Measurements from ENCODE around the gene TEAD2.
"Not testable (repeated sequence)": the region's sequence is repeated elsewhere in the genome, so short reads cannot be mapped to it uniquely, and the experiment has no call there.

The TEAD2 gene

GRCh38 chr19:49328741-49329140 lies 33.5 kb downstream of the TEAD2 start:
- DNase-seq: no peak

GRCh38 chr19:49327878-49328544 lies 34.2 kb downstream of the TEAD2 start:
- DNase-seq: no peak

GRCh38 chr19:49326165-49326704 lies 36.0 kb downstream of the TEAD2 start:
- no peak for DNase-seq

- not testable (repeated sequence) for DNase-seq
These were observed 36.5 kb downstream of the TEAD2 start for GRCh38 chr19:49325756-49326155.

GRCh38 chr19:49324801-49325576 lies 37.2 kb downstream of the TEAD2 start, which contains the start of gene SLC6A16:
TSS of gene SLC6A16 (minus strand) at chr19:49325191. CDS start at chr19:49311347, 13,844 bp downstream.
- no peak for DNase-seq

GRCh38 chr19:49318296-49318695 lies 43.9 kb downstream of the TEAD2 start:
- no peak for DNase-seq

- DNase-seq: no peak
These were observed 45.9 kb downstream of the TEAD2 start for GRCh38 chr19:49316284-49316683.

- DNase-seq: no peak
These were observed 47.1 kb downstream of the TEAD2 start for GRCh38 chr19:49315111-49315510.

GRCh38 chr19:49309087-49309486 lies 53.1 kb downstream of the TEAD2 start:
- no peak for DNase-seq

- DNase-seq: not testable (repeated sequence)
These were observed 55.5 kb downstream of the TEAD2 start for GRCh38 chr19:49306734-49307133.

- DNase-seq: no peak
These were observed 60.4 kb downstream of the TEAD2 start for GRCh38 chr19:49301866-49302252.

GRCh38 chr19:49301165-49301865 lies 60.9 kb downstream of the TEAD2 start:
- DNase-seq: peak; percentile 25

- DNase-seq: not testable (repeated sequence)
These were observed 63.6 kb downstream of the TEAD2 start for GRCh38 chr19:49298653-49299052.

- DNase-seq: no peak
These were observed 64.8 kb downstream of the TEAD2 start for GRCh38 chr19:49297403-49297802.

GRCh38 chr19:49295208-49295880 lies 66.9 kb downstream of the TEAD2 start:
- DNase-seq: no peak

GRCh38 chr19:49294401-49294800 lies 67.8 kb downstream of the TEAD2 start:
- DNase-seq: no peak
